ENCODE measurements around the gene GTF2F2.

GTF2F2 gene

GRCh38 chr13:45168555-45168930 lies 48.2 kb downstream of the GTF2F2 start:
- TF ChIP-seq CTCF (IDR thresholded peaks at IDR 0.05; ENCODE audit: extremely low read depth, insufficient read depth, missing control alignments) = no peak
- no peak for DNase-seq (ENCODE audit: low spot score)
- in situ Hi-C loops (cut with MboI; ENCODE audit: low pct_unique_long_range_greater_than_20kb, low sequenced_read_pairs, unreplicated experiment) = no loop called here

- no peak for TF ChIP-seq CTCF (IDR thresholded peaks at IDR 0.05; ENCODE audit: extremely low read depth, insufficient read depth, missing control alignments)
- DNase-seq (ENCODE audit: low spot score) = no peak
- in situ Hi-C loops (cut with MboI; ENCODE audit: low pct_unique_long_range_greater_than_20kb, low sequenced_read_pairs, unreplicated experiment) = no loop called here
Observed at GRCh38 chr13:45174478-45174877, 54.2 kb downstream of the GTF2F2 start.

- no peak for TF ChIP-seq CTCF (IDR thresholded peaks at IDR 0.05; ENCODE audit: extremely low read depth, insufficient read depth, missing control alignments)
- in situ Hi-C loops (cut with MboI; ENCODE audit: low pct_unique_long_range_greater_than_20kb, low sequenced_read_pairs, unreplicated experiment) = no loop called here
- no peak for DNase-seq (ENCODE audit: low spot score)
Observed at GRCh38 chr13:45178349-45179162, 58.2 kb downstream of the GTF2F2 start.

- in situ Hi-C loops (cut with MboI; ENCODE audit: low pct_unique_long_range_greater_than_20kb, low sequenced_read_pairs, unreplicated experiment) = no loop called here
- no peak for DNase-seq (ENCODE audit: low spot score)
- no peak for TF ChIP-seq CTCF (IDR thresholded peaks at IDR 0.05; ENCODE audit: extremely low read depth, insufficient read depth, missing control alignments)
Observed at GRCh38 chr13:45179428-45179827, 59.1 kb downstream of the GTF2F2 start.

GRCh38 chr13:45180303-45180702 lies 60.0 kb downstream of the GTF2F2 start:
- in situ Hi-C loops (cut with MboI; ENCODE audit: low pct_unique_long_range_greater_than_20kb, low sequenced_read_pairs, unreplicated experiment) = no loop called here
- no peak for TF ChIP-seq CTCF (IDR thresholded peaks at IDR 0.05; ENCODE audit: extremely low read depth, insufficient read depth, missing control alignments)
- DNase-seq (ENCODE audit: low spot score) = no peak

- no peak for DNase-seq (ENCODE audit: low spot score)
- in situ Hi-C loops (cut with MboI; ENCODE audit: low pct_unique_long_range_greater_than_20kb, low sequenced_read_pairs, unreplicated experiment) = no loop called here
- no peak for TF ChIP-seq CTCF (IDR thresholded peaks at IDR 0.05; ENCODE audit: extremely low read depth, insufficient read depth, missing control alignments)
Observed at GRCh38 chr13:45180713-45181601, 60.6 kb downstream of the GTF2F2 start.

Data from GM13977 (cell line).